ENCODE measurements around the gene MRPL42.

DNA sequence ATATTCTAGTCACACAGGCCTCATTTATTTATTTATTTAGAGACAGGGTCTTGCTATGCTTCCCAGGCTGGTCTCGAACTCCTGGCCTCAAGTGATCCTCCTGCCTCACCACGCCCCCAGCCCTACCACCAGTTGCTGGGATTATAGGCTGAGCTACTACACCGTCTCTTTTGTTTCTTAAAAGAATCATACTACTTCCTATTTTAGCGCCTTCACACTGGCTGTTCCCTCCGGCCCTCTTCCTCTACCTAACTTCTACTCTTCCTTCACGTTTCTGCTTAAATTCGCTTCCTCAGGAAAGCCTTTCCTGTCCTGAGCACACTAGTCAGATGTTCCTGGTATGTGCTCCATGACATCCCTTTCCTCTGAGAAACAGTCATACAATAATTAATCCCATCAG lies 6.4 kb upstream of the MRPL42 start:
- TF ChIP-seq CTCF (IDR thresholded peaks at IDR 0.05) = no peak
- TF ChIP-seq POLR2AphosphoS5 (IDR thresholded peaks at IDR 0.05) = no peak
- no peak for TF ChIP-seq POLR2A (IDR thresholded peaks at IDR 0.05)

Measured in prostate gland (tissue), 2 donors.